Measurements from ENCODE around the gene SYCE1L.
"Not testable (repeated sequence)": the region's sequence is repeated elsewhere in the genome, so short reads cannot be mapped to it uniquely, and the experiment has no call there.

SYCE1L gene

GRCh38 chr16:77199211-77199610 lies at the start of gene SYCE1L:
Gene SYCE1L (plus strand): TSS chr16:77199408. CDS start chr16:77199452, 44 bp downstream.
- no peak for DNase-seq (ENCODE audit: low read depth, low spot score)

- DNase-seq (ENCODE audit: low read depth, low spot score): no peak
Measured at GRCh38 chr16:77157346-77158058, 41.7 kb upstream of the SYCE1L start.

GRCh38 chr16:77158293-77158692 lies 40.9 kb upstream of the SYCE1L start:
- no peak for DNase-seq (ENCODE audit: low read depth, low spot score)

- DNase-seq (ENCODE audit: low read depth, low spot score): no peak
Measured at GRCh38 chr16:77165006-77165405, 34.2 kb upstream of the SYCE1L start.

GRCh38 chr16:77165536-77166236 lies 33.5 kb upstream of the SYCE1L start:
- DNase-seq (ENCODE audit: low read depth, low spot score): not testable (repeated sequence)

- no peak for DNase-seq (ENCODE audit: low read depth, low spot score)
Measured at GRCh38 chr16:77166726-77167125, 32.5 kb upstream of the SYCE1L start.

GRCh38 chr16:77168901-77169300 lies 30.3 kb upstream of the SYCE1L start:
- no peak for DNase-seq (ENCODE audit: low read depth, low spot score)

- DNase-seq (ENCODE audit: low read depth, low spot score): no peak
Measured at GRCh38 chr16:77169650-77170236, 29.5 kb upstream of the SYCE1L start.

- DNase-seq (ENCODE audit: low read depth, low spot score): no peak
Measured at GRCh38 chr16:77170805-77171204, 28.4 kb upstream of the SYCE1L start.

GRCh38 chr16:77171745-77172635 lies 27.2 kb upstream of the SYCE1L start:
- peak; percentile 21 for DNase-seq (ENCODE audit: low read depth, low spot score)

- DNase-seq (ENCODE audit: low read depth, low spot score): no peak
Measured at GRCh38 chr16:77172951-77173350, 26.3 kb upstream of the SYCE1L start.

GRCh38 chr16:77183137-77183536 lies 16.1 kb upstream of the SYCE1L start:
- DNase-seq (ENCODE audit: low read depth, low spot score): no peak

- DNase-seq (ENCODE audit: low read depth, low spot score): not testable (repeated sequence)
Measured at GRCh38 chr16:77186298-77186697, 12.9 kb upstream of the SYCE1L start.

GRCh38 chr16:77190190-77190477 lies 9.1 kb upstream of the SYCE1L start:
- DNase-seq (ENCODE audit: low read depth, low spot score): no peak

- peak; percentile 95 for DNase-seq (ENCODE audit: low read depth, low spot score)
Measured at GRCh38 chr16:77190478-77191258, 8.5 kb upstream of the SYCE1L start, which contains the start of gene MON1B. Gene MON1B (plus strand): TSS chr16:77191190. CDS start chr16:77191486, 296 bp downstream.

GRCh38 chr16:77191259-77191969 lies 7.8 kb upstream of the SYCE1L start:
- DNase-seq (ENCODE audit: low read depth, low spot score): no peak

- no peak for DNase-seq (ENCODE audit: low read depth, low spot score)
Measured at GRCh38 chr16:77193377-77193776, 5.8 kb upstream of the SYCE1L start.

- DNase-seq (ENCODE audit: low read depth, low spot score): no peak
Measured at GRCh38 chr16:77194295-77195231, 4.6 kb upstream of the SYCE1L start.

GRCh38 chr16:77195411-77195810 lies 3.8 kb upstream of the SYCE1L start:
- no peak for DNase-seq (ENCODE audit: low read depth, low spot score)
